Hematopoietic multipotent progenitor cell (in vitro differentiated cells): ENCODE results near the gene XIST. TPM values are rescaled to one million over a fixed set of nuclear protein-coding genes. Genes with fewer than 3 reads are reported as not detected.
"Not testable (repeated sequence)": the region's sequence is repeated elsewhere in the genome, so short reads cannot be mapped to it uniquely, and the experiment has no call there.

Experiments used
- DNase-seq, 3 donors: peaks; one replicate each; pipeline ENCODE4 v3.0.0-alpha.2; 2011 to 2015; ENCODE audit warnings: low read depth in 2 of 3, low spot score in 2 of 3
- total RNA-seq: library from RNA; depleted of rRNA; stranded (reverse); fragments of >200 nt; gene quantifications from one replicate; pipeline ENCODE4 v1.2.3, GENCODE V29; 2012

XIST gene
- under 0.01 TPM for total RNA-seq

DNA sequence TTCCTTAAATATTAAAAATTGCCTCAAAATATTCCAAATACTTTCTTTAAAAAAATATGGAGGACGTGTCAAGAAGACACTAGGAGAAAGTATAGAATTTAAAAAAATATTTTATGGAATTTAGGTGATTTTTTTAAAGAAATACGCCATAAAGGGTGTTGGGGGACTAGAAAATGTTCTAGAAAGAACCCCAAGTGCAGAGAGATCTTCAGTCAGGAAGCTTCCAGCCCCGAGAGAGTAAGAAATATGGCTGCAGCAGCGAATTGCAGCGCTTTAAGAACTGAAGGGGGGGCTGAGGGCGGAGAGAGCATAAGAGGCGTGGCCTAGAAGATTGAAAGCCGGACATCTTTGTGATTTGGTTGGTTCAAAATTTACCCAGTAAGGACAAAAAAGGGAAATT, at the start of gene XIST:
Gene XIST (minus strand): TSS at position 248 of the 400 bp plus-strand sequence.
- DNase-seq: peak in 1 of 3 donors; percentile 50

DNA sequence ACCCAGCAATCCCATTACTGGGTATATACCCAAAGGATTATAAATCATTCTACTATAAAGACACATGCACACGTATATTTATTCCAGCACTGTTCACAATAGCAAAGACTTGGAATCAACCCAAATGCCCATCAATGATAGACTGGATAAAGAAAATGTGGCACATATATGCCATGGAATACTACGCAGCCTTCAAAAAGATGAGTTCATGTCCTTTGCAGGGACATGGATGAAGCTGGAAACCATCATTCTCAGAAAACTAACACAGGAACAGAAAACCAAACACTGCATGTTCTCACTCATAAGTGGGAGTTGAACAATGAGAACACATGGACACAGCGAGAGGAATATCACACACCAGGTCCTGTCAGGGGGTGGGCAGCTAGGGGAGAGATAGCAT, 45.8 kb upstream of the XIST start:
- DNase-seq: not testable (repeated sequence)

DNA sequence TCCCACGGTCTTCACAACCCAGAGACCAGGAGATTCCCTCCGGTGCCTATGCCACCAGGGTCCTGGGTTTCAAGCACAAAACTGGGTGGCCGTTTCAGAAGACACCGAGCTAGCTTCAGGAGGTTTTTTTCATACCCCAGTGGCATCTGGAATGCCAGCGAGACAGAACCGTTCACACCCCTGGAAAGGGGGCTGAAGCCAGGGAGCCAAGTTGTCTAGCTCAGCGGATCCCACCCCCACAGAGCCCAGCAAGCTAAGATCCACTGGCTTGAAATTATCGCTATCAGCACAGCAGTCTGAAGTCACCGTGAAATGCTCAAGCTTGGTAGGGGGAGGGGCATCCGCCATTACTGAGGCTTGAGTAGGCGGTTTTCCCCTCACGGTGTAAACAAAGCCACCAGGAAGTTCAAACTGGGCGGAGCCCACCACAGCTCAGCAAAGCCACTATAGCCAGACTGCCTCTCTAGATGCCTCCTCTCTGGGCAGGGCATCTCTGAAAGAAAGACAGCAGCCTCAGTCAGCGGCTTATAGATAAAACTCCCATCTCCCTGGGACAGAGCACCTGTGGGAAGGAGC, 40.1 kb upstream of the XIST start:
- not testable (repeated sequence) for DNase-seq

DNA sequence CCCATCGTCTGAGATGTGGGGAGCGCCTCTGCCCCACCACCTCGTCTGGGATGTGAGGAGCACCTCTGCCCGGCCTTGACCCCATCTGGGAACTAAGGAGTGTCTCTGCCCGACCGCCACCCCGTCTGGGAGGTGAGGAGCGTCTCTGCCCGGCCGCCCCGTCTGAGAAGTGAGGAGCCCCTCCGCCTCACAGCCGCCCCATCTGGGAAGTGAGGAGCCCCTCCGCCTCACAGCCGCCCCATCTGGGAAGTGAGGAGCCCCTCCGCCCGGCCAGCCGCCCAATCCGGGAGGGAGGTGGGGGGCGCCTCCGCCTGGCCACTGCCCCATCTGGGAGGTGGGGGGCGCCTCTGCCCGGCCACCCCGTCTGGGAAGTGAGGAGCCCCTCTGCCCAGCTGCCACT, 29.7 kb upstream of the XIST start:
- not testable (repeated sequence) for DNase-seq

DNA sequence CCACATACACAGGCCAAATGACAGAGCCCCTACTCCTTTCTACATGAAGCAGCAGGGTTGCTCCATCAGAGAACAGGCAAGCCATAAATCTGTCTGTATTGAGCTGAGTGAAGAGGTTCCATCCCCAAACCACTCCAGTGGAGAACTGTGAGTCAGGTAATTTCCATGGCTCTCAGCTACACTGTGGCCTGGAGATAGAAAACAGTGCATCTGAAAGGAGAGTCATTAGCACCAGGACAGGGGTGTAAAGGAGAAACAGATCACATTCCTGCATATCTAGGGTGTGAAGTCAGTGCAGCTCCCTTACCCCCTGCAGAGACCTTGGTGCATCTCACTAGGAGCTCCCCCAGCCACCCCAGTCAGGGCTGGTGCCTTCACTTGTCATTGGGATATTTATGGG, 25.2 kb upstream of the XIST start:
- no peak for DNase-seq

DNA sequence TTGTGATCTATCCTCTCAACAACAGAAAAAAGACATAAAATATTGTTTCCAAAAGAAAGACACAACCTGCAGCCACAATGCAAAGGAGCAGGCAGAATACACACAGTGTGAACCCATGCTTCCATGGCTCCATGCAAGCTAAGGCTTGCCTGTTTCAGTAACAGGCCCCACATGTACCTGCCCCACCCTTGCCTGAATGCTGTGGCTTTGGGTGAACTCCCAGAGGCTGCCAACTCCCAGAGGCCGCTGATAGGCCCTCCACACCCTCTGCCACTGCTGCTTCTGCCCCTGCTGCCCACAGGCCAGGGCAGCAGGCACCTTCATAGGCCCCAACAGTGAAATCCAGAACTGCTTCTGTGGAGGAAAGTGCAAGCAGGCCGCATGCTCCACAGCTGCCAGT, 24.4 kb upstream of the XIST start:
- no peak for DNase-seq

DNA sequence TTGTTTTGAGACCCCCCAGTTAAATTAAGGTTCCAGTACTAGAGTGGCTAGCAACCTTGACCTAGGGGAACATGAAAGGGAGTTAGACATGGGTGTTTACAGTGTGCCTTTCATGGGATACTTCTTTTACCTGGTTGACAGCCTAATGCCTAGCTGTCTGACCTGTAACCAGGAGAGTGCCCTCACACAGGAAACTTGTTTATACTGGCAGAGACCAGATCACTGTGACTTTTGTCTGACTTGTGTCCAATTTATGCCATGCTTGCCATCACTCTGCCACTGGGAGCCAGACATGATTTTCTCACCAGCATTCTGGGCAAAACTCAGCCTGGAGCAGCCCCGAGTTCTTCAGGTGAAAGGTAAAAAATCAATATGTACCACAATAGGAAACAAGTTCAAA, 16.4 kb upstream of the XIST start:
- DNase-seq: no peak

- DNase-seq: no peak
Observed at GRCh38 chrX:73867144-73867543, 14.6 kb upstream of the XIST start.

GRCh38 chrX:73863852-73864251, 11.3 kb upstream of the XIST start:
- no peak for DNase-seq

DNA sequence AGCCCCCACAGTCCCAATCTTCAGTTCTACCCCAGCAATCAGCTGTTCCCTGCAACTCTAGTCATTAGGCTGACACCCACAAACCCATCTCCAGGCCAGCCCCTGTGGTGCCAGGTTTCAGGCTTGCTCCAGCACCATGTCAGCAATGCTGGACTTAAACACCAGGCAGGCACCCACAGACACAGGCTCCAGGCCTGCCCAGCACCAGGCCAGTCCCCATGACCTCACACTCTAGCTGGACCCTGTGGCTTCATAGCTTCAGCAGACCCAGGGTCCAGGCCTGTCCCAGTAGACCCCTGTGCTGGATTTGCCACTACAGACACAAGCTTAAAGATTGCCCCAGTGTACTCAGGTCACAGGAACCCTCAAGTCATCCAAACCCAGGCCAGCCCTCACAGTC, 10.8 kb upstream of the XIST start:
- no peak for DNase-seq

- no peak for DNase-seq
Observed at GRCh38 chrX:73859622-73860021, 7.1 kb upstream of the XIST start.

GRCh38 chrX:73855546-73855945, 3.0 kb upstream of the XIST start:
- DNase-seq: peak; percentile 43 to 70 (median 65)

GRCh38 chrX:73852022-73852421, 492 bp downstream of the XIST start:
- DNase-seq: no peak

DNA sequence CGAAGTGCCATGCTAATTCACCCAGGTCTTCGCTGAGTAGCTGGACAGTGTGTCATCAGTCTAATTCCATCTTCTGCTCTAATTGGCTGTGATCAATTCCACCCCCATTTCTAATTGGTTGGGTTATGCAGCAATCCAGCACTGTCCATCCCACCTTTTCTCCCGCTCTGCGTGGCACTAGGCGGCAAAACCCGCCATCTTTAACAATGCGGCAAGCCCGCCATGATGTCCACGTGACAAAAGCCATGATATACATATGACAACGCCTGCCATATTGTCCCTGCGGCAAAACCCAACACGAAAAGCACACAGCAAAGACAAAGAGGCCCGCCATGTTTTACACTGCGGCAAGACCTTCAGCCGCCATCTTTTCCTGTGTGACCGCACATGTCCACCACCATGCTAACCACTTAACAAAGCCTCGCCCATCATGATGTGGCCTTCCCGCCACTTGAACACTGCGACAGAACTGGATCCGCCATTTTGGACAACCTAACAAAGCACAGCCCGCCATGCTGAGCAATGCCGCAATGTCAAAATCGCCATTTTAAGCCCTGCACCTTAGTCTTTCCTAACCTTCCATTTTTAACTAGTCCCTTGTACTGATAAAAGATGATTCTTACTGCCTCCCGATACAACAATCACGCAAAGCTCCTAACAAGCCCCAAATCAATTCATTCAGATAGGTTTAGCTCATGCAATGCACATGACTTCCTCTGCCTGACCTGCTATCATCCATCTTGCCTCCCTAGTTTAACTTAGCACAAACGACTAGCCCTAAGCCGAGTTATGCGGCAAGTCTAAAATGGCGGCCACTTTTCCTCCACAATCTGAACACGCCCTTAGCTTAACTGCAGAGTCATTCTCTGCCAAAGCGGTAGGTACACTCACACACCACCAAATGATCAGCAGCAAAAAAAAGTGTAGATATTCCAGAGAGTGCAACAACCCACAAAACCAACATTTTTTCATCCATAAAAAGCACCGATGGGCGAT, 1.2 kb downstream of the XIST start:
- peak in 1 of 3 donors; percentile 58 for DNase-seq

DNA sequence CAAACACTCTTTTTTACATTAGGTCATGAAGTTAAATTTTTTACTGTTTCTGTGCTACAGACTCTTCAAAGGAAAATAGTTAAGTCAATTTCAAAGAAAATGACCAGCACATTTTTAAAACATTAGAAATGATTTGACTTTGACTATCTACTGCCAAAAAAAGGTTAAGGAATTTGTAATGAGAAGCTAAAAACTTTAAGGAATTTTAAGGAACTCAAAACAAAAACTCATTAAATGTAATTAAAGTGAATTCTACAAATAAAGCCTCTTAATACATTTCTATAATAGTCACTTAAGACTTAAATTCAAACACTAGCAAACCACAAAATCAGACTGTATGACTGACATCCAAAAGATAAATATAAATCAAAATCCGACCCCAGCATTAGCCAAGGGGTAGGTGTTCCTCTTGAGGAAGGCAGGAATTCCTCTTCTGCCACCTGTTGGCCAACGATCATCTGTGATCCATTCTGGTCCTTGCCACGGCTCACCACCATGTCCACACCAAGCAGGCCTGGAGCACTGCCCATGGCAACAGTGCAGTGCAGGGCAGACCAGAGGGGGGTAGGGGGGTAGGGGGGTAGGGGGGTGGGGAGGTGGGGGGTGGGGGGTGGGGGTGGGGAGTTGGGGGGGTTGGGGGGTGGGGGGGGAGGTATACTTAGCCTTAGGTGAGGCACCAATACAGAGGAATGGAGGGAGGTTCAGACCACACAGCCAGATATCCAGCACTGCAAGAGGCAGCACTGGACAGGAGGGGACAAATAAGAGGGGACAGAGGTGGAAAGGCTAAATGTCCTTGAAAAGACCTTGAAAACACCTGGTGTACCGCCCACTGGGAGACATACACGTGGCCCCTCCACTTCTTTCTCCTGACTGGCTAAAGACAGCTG, 2.1 kb downstream of the XIST start:
- DNase-seq: peak in 2 of 3 donors; percentile 1 to 4

- no peak for DNase-seq
Observed at GRCh38 chrX:73849073-73849472, 3.4 kb downstream of the XIST start.

- no peak for DNase-seq
Observed at GRCh38 chrX:73847991-73848390, 4.5 kb downstream of the XIST start.

GRCh38 chrX:73847100-73847499, 5.4 kb downstream of the XIST start:
- no peak for DNase-seq

DNA sequence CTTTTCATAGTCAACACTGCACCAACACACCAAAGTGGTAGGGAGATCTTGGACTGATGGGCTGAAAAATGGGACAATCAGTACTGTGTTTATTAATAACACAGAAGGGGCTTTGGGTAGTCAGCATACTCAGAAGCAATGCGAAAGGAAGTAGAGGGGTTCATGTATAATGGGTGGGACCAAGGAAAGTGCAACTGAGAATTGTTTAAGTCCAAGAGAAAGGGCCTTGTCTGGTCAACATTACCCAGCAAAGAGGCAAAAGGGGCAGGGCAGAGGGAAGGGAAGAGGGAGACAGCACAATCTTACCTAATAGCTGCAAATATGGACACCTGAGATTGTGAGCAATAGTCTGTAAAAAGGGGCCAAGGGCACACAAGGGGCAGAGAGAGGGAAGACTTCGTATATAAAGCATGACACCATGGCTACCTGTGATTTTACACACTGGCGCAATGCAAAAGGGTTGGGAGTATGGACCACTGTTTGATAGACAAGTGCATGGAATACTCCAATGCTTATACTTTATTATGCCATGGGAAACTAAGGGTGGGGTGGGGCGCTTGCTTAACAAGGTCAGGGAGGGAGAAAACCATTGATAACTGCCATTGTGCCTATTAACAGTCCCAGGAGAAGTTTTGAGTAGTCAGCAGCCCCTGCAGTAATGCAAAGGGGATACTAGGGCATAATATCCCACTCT, 9.8 kb downstream of the XIST start:
- no peak for DNase-seq

- DNase-seq: no peak
Observed at GRCh38 chrX:73841337-73841736, 11.2 kb downstream of the XIST start.
